ENCODE results near the gene SFRP4.

GRCh38 chr7:37928878-37929277 is 12.3 kb upstream of the SFRP4 start:
- no peak for TF ChIP-seq CTCF (IDR thresholded peaks at IDR 0.05)
- TF ChIP-seq POLR2A (IDR thresholded peaks at IDR 0.05) = no peak
